RWPE1 (cell line): ENCODE measurements around the gene SZT2.

ENCODE experiments used
- CTCF ChIA-PET: fragments of 350-600 bp; sonication (Branson Sonifier 250); formaldehyde crosslinking; extraction: SDS; loops from one replicate; lab custom pipeline; 2021; lab: Yijun Ruan, JAX
- POLR2A ChIA-PET: fragments of 400-600 bp; formaldehyde crosslinking; extraction: SDS; loops from one replicate; lab custom pipeline; 2020; ENCODE audit warnings: antibody characterized with exemption; ENCODE audit not compliant: low non-redundant PET; lab: Yijun Ruan, JAX
- DNase-seq: peaks from one replicate; pipeline ENCODE4 v3.0.0; 2012; ENCODE audit warnings: low spot score
- H3K27ac ChIP-seq: fragments of 450-650 bp; 2 replicates; pipeline ENCODE4 v1.5.1; 2017
- CTCF ChIP-seq: fragments of 450-650 bp; conservative IDR thresholded peaks from 2 replicates; pipeline ENCODE4 v1.5.1; 2017; ENCODE audit warnings: low read depth, mild to moderate bottlenecking

Gene SZT2

DNA sequence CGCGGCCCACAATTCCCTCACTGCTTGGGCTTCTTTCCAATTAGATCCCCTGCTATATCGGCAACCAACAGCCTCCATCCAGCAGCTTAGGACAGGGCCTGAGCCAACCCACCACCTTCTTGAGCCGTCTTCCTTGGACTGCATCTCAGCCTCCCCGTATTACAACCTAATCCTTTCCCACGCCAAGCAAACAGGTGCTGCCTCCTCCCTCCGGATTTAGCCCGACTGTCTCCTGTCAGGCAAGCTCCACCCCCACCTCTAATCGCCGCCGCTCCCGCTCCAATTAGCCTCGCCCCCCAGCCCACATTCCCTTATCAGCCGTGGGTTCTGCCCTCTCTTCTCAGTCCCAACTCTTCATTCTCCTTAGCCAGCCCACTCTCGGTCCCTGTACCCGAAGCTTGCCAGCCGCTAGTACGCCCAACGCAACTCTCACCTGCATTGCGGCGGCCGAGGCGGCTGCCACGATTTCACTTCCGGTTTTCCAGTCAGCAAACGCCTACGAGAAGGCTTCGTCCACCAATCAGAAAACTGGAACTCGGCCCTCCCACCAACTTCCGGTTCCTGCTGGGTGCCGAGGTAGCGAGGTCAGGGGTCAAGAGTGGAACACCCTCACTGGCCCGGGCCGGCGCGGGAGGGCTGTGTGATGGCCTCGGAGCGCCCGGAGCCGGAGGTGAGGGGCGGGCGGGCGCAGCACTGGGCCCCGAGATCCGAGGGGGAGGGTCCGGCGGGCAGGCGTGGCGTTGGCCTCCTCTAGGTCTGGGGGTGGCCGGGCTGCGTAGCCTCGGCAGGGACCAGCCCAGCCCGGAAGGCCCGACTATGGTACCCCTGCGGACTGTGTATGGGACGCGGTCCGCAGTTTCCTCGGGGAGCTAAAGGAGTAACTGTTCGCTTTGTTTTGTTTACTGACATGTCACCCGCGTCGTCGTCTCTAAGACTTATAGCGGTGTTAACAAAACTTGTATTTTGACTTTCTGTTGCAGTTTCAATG is at the start of gene SZT2, which contains the start of gene MED8:
Gene SZT2, plus strand, starts transcription at position 574 of the 988 bp plus-strand sequence. Its CDS starts 70 bp downstream, at position 644.
Gene MED8, minus strand, starts transcription at position 475 of the 988 bp plus-strand sequence. Its CDS starts 36 bp downstream, at position 439.
- no peak for TF ChIP-seq CTCF
- DNase-seq, result peak; percentile 97
- CTCF ChIA-PET, result interaction anchor here (1.2 to 1.3 kb wide), 3 partner anchors 31 to 163 kb away, joined by 3 to 6 read pairs (median 3); partner anchors contain the start of gene CDC20
- peak within 1 kb of the TSS; percentile 78 for H3K27ac ChIP-seq
- POLR2A ChIA-PET, result interaction anchor here (0.5 kb wide), 1 partner anchor 137 kb away, joined by 3 read pairs; no protein-coding TSS in a partner anchor

GRCh38 chr1:43340559-43340958 is 49.1 kb upstream of the SZT2 start:
- ChIA-PET CTCF (no interaction called here), POLR2A (no interaction called here)
- no peak for DNase-seq
- no peak overlapping the region for H3K27ac ChIP-seq
- TF ChIP-seq CTCF, result no peak

GRCh38 chr1:43344267-43344850 is 45.3 kb upstream of the SZT2 start:
- CTCF ChIA-PET, result no interaction called here
- TF ChIP-seq CTCF, result no peak
- POLR2A ChIA-PET, result no interaction called here
- no peak for DNase-seq
- H3K27ac ChIP-seq, result no peak overlapping the region

DNA sequence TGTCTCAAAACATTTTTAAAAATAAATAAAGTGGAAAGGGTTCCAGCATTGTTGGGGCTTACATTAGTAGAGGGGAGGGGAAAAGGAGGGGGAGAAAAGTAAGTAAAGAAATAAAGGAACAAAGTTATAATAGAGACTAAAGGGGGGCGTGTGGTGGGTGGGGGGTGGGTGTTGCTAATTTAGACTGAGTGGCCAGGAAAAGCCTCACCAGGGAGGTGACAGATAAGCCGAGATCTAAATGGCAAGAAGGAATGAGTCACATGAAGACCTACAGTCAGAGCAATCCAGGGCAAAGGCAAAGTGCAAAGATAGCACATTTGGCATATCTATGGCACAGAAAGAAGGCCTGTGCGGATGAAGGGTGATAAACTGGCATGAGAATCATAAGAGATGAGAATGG is 44.6 kb upstream of the SZT2 start:
- TF ChIP-seq CTCF, result no peak
- DNase-seq, result no peak
- ChIA-PET POLR2A (no interaction called here), CTCF (no interaction called here)
- H3K27ac ChIP-seq, result no peak overlapping the region

DNA sequence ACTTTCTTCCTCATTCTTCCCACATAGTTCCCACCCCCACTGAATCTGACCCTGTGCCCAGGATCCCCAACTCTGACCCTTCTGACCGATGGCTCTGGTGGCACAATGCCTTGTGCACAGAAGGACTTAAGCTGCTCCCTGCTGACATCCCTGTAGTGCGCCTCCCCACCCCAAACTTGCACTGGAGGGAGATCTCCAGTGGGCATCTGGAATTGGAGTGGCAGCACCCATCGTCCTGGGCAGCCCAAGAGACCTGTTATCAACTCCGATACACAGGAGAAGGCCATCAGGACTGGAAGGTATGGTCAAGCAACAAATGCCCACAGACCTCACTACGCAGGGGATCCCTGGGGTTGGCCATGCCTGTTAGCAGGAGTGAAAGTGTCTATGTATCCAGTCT is 43.1 kb upstream of the SZT2 start:
- ChIA-PET CTCF (no interaction called here), POLR2A (no interaction called here)
- TF ChIP-seq CTCF, result no peak
- H3K27ac ChIP-seq, result no peak overlapping the region
- no peak for DNase-seq

DNA sequence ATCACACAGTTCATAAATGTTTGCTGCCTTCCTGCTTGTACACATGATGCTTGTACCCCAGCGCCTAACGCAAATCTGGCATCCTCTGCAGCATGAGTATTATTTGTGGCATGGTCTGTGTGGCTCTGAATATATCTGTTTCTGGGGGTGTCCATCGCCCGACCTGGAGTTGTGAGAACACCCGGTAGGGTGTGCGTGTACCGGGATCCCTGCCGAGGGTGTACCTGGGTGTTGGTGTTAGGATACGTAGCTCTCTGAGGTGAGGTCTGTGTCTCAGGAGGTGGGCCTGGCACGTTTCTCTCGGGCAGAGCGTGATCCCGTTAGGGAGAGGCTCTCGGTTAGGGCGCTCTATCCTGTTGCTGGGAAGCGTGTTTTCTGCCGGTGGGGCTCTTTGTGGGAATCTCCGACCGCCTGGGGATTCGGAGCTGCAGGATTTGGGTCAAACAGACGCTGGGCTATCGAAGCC is 41.3 kb upstream of the SZT2 start:
- peak; percentile 41 for DNase-seq
- TF ChIP-seq CTCF, result no peak
- peak overlapping the region; percentile 93 for H3K27ac ChIP-seq
- POLR2A ChIA-PET, result no interaction called here
- CTCF ChIA-PET, result interaction anchor here (0.7 to 0.9 kb wide), 3 partner anchors 63 to 121 kb away, joined by 3 to 5 read pairs (median 4); partner anchors contain the start of gene C1orf210
